Stimulated activated naive CD4-positive, alpha-beta T cell treated with Interleukin-2 at 50 U/mL for 16 hours (primary cell): ENCODE measurements around the gene IGF1R.

ENCODE experiments used
- DNase-seq: peaks from one replicate; lab custom pipeline; 2025; lab: John Stamatoyannopoulos, UW

The IGF1R gene

GRCh38 chr15:98727115-98728040 lies 79.0 kb downstream of the IGF1R start:
- DNase-seq = no peak

DNA sequence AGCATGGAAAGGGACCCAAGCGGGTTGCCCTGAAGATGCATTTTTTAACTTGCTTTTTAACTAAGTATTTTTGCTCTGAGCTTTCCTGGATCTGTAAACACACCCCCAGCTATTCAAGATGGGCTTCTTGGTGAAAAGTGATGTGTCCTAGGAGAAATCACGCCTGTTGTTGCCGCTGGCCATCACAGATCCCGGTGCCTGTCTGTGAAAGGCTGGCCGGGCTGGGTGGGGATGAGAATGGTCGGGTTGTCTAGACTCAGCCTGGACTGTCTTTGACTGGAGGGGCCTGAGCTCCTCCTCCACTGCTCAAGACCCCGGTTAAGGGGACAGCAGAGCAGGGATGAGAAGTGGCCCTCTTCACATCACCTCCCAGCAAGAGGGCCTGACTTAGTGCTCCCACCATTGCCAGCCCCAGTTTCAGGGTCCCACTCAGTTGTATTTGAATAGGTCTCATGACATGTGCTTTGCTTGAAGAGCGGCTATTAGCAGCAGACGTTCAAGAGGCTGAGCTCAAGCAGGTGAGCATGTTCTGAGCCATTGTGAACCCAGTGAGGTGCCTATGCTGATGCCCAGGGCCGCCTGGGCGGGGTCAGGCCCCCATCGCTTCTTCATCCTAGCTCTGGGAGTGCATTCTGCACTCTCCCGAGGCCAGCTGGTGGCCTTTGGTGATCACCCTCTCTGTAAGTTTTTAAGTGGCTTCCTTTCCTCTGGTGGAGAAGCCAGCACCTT lies 79.9 kb downstream of the IGF1R start:
- no peak for DNase-seq

GRCh38 chr15:98728811-98729160 lies 80.4 kb downstream of the IGF1R start:
- DNase-seq = no peak

GRCh38 chr15:98729446-98730042 lies 81.2 kb downstream of the IGF1R start:
- no peak for DNase-seq

- no peak for DNase-seq
Measured at GRCh38 chr15:98730860-98731711, 82.7 kb downstream of the IGF1R start.

GRCh38 chr15:98731712-98732450 lies 83.5 kb downstream of the IGF1R start:
- no peak for DNase-seq

DNA sequence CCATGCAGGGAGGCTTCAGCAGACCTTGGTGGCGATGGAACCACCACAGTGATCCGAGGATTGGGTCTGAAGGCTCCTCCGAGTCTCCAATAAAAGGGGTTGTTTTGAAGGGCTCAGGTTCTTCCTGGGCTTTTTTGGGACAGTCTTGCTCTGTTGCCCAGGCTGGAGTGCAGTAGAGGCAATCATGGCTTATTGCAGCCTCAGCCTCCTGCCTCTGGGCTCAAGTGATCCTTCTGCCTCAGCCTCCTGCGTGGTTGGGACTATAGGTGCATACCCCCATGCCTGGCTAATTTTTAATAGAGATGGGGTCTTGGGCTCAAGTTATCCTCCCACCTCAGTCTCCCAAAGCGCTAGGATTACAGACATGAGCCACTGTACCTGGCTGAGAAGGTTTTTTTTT lies 84.8 kb downstream of the IGF1R start:
- DNase-seq = no peak

- DNase-seq = no peak
Measured at GRCh38 chr15:98734466-98735199, 86.3 kb downstream of the IGF1R start.

DNA sequence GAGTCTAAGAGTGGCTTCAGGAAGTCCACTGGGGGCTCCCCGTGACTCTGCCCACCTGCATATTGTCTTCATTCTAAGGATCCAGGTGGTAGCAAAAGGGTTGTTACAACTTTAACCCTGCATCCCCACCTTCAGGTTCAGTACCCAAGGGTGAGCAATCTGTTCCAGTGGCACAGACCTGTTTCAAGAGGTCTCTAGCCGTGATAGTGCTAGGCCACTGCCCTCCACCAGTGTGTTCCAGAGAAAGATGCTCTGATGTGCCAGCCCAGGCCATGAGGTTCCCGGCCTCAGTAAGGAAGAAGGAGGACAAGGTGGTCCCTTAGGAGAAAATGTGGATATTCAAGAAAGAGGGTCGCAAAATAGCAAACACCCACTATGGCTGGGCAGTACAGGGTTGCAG lies 87.0 kb downstream of the IGF1R start:
- no peak for DNase-seq

DNA sequence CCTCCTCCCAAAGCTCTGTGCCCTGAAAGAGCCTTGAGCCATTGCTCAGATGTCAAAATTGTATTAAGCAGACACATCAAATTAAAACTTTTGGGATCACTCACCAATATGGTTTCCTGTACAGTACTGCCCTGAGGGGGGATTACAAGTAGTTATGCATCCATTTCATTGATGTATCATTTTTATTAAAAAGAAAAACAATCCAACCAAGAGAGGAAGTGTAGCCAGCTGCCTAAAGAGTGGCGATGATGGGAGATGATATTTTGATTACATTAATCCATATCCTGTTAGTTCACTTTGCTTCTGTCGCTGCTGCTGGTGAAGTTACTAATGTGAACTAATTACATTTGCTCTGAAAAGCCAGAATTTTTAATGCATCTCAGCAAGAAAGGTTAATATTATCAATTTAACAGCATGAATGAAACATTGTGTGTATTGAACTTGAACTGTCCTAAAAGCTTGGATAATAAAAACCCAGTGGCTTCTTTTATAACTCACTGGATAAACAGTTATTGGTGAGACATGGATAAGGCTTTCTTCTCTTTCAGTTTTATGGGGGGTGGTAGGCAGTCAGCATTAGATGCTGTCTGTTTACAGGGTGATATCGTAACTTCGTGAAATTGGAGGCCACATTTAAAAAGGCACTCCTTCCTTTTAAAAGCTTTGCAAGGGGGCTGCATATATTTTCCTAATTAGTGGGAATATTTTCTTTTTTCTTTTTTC lies 87.7 kb downstream of the IGF1R start:
- DNase-seq = no peak

- DNase-seq = no peak
Measured at GRCh38 chr15:98737159-98737558, 88.8 kb downstream of the IGF1R start.

DNA sequence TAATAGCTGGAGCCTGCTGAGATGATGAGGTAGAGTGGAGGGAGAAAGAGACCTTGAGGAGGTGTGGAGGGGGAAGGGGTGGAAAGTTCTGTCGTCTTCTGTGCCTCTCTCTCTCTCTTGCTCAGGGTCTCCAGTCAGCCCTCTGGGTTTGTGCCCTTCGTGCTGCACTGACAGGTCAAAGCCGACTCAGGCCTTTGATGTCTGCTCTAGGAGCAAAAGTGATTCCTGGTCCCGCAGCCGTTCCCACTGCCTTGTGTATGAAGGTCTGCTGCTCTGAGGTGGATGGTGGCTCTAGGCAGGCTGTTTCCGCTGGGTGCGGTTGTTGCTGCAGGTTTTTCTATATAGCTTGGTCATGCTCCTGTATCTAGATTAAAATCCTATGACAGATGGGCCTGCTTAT lies 89.4 kb downstream of the IGF1R start:
- no peak for DNase-seq

GRCh38 chr15:98738689-98739401 lies 90.5 kb downstream of the IGF1R start:
- no peak for DNase-seq

GRCh38 chr15:98740295-98740694 lies 92.0 kb downstream of the IGF1R start:
- DNase-seq = no peak

- no peak for DNase-seq
Measured at GRCh38 chr15:98740963-98741362, 92.6 kb downstream of the IGF1R start.

- no peak for DNase-seq
Measured at GRCh38 chr15:98743177-98743576, 94.8 kb downstream of the IGF1R start.

GRCh38 chr15:98744506-98744905 lies 96.2 kb downstream of the IGF1R start:
- no peak for DNase-seq

GRCh38 chr15:98745179-98745578 lies 96.8 kb downstream of the IGF1R start:
- no peak for DNase-seq

DNA sequence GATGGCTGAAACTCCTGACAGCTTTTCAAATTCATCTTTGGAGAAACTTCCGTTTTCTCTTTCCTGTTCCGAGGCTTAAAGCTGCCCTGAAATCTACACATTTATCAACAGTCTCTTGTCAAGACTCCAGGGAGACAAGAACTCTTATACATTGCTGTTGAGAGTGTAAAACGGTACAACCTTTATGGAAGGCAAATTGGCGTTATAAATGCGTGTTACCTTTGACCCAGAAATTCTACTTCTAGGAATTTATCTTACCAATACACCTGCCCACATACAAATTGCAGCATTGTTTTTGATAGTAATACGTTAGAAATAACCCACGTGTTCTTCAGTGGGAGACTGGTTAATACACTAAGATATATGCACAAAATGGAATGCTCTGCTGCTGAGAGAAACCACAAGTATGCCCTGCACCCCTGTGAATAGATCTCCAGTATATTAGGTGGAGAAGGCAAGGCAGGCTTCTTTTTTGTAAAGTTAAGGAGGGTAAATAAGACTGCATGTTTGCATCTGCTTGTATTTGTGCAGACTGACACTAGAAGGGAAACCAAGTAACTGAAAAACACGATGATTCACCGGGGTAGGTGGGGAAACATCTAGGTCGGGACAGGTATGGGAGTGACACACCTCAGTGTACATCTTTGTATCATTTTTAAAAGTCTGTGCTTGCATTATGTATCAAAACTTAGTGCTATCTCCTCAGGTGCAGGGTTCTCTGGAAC lies 97.5 kb downstream of the IGF1R start:
- DNase-seq = no peak
